ENCODE data around the gene CCDC121. TPM values are rescaled to one million over a fixed set of nuclear protein-coding genes. Genes with fewer than 3 reads are reported as not detected.
A peak's percentile ranks its signal among the peaks of the same experiment; 100 is the strongest.

The CCDC121 gene
- total RNA-seq, 2 donors from 2014 or later, result 1.3 TPM

DNA sequence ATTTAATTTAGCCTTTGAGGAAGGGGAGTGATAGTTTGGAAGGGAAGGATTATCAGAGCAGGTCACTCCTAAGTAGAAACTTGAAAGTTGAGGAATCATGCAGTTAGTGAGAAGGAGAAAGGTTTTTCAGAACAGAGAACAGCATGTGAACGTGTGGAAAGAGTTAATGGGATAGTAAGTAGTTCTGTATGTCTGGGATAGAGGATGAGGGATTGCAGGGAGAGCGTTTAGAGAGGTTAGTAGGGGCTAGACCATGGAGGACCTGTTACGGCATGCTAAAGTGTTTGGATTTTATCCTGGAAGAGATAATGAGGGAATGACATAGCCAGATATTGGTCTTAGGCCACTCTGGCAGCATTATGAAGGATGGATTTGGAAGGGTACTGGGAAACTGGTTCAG is 44.2 kb downstream of the CCDC121 start:
- ATAC-seq, result no peak
- no peaks in the 10 kb centered on the region for H3K27me3 Mint-ChIP-seq
- no peaks in the 10 kb centered on the region for H3K9me3 ChIP-seq (ENCODE audit: control insufficient read depth, low read length, poor library complexity, severe bottlenecking)
- peaks cover 37% of the 10 kb centered on the region for H3K4me1 Mint-ChIP-seq
- H3K4me3 Mint-ChIP-seq, result peak overlapping the region; percentile 52
- peak overlapping the region; percentile 0 for H3K27ac Mint-ChIP-seq
- no peak for DNase-seq
- peaks cover 2% of the 10 kb centered on the region for H3K36me3 Mint-ChIP-seq (ENCODE audit: low read depth)

DNA sequence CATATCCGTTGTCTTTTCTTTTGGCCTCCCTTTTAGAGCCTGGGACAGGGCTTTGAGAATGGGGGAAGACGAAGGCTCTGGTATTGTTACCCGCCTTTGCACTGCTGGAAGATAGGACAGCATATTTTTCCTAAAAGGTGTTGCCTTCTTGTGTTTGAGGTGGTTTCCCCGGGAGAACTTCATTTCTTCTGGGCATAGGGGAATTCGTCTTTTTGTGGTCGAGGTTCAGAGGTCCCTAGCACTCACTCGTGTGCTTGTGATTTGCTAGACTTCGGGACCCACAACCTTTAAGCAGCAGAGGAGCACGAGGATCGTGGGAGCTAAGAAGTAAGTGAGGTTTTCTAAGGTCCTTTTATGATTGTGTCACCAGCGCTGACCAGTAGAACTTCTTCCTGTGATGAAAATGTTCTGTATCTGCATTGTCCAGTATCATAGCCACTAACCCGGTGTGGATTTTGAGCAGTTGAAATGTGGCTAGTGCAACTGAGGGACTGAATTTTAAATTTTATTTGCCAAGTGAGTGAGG is 45.4 kb downstream of the CCDC121 start:
- peak; percentile 37 for ATAC-seq
- Mint-ChIP-seq H3K36me3 (ENCODE audit: low read depth) (peaks cover 2% of the 10 kb centered on the region), H3K27ac (peak overlapping the region; percentile 94)

DNA sequence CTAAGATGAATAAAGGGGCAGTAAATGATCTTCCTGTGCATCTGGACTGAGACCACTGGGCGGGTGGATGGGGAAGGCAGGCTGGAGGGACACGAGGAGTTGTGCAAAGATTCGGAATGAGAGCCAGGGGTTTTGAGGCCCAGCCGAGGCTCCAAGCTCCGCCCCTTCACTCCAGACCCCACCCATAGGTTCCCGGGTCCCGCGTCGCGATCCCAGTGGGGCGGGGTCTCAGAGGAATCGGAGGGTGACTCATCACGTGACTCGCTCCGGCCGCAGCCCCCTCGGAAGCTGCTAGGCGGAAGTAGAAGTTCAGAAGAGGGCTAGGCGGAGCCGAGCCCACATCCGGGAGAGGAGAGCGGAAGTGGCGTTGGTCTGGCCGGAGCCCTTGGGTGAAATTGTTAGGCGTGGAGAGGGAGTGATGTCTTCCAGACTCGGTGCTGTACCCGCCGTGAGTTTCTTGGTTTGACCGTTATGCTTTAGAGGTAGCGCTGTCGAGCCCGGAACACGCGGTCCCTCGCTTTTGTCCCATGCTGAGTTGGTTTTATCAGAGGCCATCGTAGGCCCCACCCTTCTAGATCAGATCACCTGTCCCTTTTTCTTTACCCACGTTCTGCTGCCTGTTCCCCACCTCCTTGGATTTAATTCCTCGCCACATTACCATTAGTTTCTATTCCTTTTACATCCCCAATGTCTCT is 46.0 kb downstream of the CCDC121 start, which contains the start of gene ZNF512:
Gene ZNF512, plus strand, starts transcription at position 348 of the 695 bp plus-strand sequence. Its CDS starts 71 bp downstream, at position 419.
- Mint-ChIP-seq H3K4me1 (peaks cover 35% of the 10 kb centered on the region), H3K36me3 (ENCODE audit: low read depth) (peaks cover 2% of the 10 kb centered on the region)
- ATAC-seq, result peak; percentile 85

More for the DNA sequence above, 45.4 kb downstream of the CCDC121 start:
- no peak for DNase-seq
- H3K9me3 ChIP-seq (ENCODE audit: control insufficient read depth, low read length, poor library complexity, severe bottlenecking), result no peaks in the 10 kb centered on the region
- peaks cover 37% of the 10 kb centered on the region for H3K4me1 Mint-ChIP-seq
- peak overlapping the region; percentile 92 for H3K4me3 Mint-ChIP-seq
- no peaks in the 10 kb centered on the region for H3K27me3 Mint-ChIP-seq

DNA sequence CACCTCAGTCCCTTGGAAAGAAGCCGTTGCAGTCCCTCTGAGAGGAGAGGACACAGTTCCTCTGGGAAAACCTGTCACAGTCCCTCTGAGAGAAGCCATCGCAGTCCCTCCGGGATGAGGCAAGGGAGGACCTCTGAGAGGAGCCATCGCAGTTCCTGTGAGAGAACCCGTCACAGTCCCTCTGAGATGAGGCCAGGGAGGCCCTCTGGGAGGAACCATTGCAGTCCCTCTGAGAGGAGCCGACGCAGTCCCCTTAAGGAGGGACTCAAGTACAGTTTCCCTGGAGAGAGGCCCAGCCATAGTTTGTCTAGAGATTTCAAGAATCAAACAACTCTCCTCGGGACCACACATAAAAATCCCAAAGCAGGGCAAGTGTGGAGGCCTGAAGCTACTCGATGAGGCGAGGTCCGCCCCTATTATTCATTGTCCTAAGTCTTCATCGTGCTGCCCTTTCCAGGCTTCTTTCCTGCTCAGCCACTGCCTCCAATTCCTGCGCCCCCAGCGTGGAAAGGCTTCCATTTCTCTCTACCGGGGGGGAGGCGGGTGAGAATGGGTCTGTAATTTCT is 46.6 kb downstream of the CCDC121 start:
- ATAC-seq, result no peak
- DNase-seq, result no peak
- H3K9me3 ChIP-seq (ENCODE audit: control insufficient read depth, low read length, poor library complexity, severe bottlenecking), result no peaks in the 10 kb centered on the region
- Mint-ChIP-seq H3K27me3 (no peaks in the 10 kb centered on the region), H3K27ac (peak overlapping the region; percentile 94), H3K36me3 (ENCODE audit: low read depth) (peaks cover 2% of the 10 kb centered on the region), H3K4me3 (peak overlapping the region; percentile 92), H3K4me1 (peaks cover 34% of the 10 kb centered on the region)

More for the DNA sequence above, 46.0 kb downstream of the CCDC121 start, which contains the start of gene ZNF512:
- peak; percentile 41 to 66 (median 62) for DNase-seq
- H3K27me3 Mint-ChIP-seq, result no peaks in the 10 kb centered on the region
- H3K27ac Mint-ChIP-seq, result peak within 1 kb of the TSS; percentile 94
- peak within 1 kb of the TSS; percentile 92 for H3K4me3 Mint-ChIP-seq
- no peaks in the 10 kb centered on the region for H3K9me3 ChIP-seq (ENCODE audit: control insufficient read depth, low read length, poor library complexity, severe bottlenecking)

DNA sequence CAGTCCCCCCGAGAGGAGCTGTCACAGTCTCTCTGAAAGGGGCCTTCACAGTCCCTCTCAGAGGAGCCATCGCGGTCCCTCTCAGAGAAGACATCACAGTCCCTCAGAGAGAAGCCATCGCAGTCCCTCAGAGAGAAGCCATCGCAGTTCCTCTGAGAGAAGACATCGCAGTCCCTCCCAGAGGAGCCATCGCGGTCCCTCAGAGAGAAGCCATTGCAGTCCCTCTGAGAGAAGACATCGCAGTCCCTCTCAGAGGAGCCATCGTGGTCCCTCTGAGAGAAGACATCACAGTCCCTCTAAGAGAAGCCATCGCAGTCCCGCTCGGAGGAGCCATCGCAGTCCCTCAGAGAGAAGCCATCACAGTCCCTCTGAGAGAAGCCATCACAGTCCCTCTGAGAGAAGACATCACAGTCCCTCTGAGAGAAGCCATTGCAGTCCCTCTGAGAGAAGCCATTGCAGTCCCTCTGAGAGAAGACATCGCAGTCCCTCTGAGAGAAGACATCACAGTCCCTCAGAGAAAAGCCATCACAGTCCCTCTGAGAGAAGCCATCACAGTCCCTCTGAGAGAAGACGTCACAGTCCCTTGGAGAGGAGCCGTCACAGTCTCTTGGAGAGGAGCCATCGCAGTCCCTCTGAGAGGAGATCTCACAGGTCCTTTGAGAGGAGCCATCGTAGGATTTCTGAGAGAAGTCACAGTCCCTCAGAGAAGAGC is 47.2 kb downstream of the CCDC121 start:
- DNase-seq (no peak), ATAC-seq (no peak)
- H3K36me3 Mint-ChIP-seq (ENCODE audit: low read depth), result peaks cover 2% of the 10 kb centered on the region
- H3K27me3 Mint-ChIP-seq, result no peaks in the 10 kb centered on the region
- H3K4me3 Mint-ChIP-seq, result peak overlapping the region; percentile 92
- peaks cover 29% of the 10 kb centered on the region for H3K4me1 Mint-ChIP-seq
- peak overlapping the region; percentile 94 for H3K27ac Mint-ChIP-seq
- no peaks in the 10 kb centered on the region for H3K9me3 ChIP-seq (ENCODE audit: control insufficient read depth, low read length, poor library complexity, severe bottlenecking)

Other genes starting within 250 kb of the CCDC121 start
- 10 to 100 TPM; 22.4 to 24.6 TPM for gene ZNF513, start 248.3 kb downstream of the CCDC121 start, total RNA-seq
- gene PPM1G, start 219.4 kb downstream of the CCDC121 start, total RNA-seq, result 10 to 100 TPM; 43.6 to 50.2 TPM
- gene NRBP1, start 200.4 kb downstream of the CCDC121 start, total RNA-seq, result 100 to 1,000 TPM; 138 to 150 TPM
- 10 to 100 TPM in 1 of 2 donors, 1 to 10 TPM in 1; 9.1 to 13.6 TPM for gene KRTCAP3, start 186.6 kb downstream of the CCDC121 start, total RNA-seq
- gene IFT172, start 139.3 kb downstream of the CCDC121 start, total RNA-seq, result 10 to 100 TPM in 1 of 2 donors, 1 to 10 TPM in 1; 7.2 to 14.1 TPM
- not detected for gene FNDC4, start 133.8 kb downstream of the CCDC121 start, total RNA-seq
- not detected for gene GCKR, start 132.2 kb downstream of the CCDC121 start, total RNA-seq
- gene ZNF512, start 46.0 kb downstream of the CCDC121 start, total RNA-seq, result 10 to 100 TPM; 26.4 to 28.7 TPM
- 10 to 100 TPM; 27.6 to 27.7 TPM for gene GPN1, start within 50 bp of the CCDC121 start, total RNA-seq
- gene SUPT7L, start 34.6 kb upstream of the CCDC121 start, total RNA-seq, result 10 to 100 TPM; 48.8 to 51.1 TPM
- 10 to 100 TPM; 18.2 to 18.7 TPM for gene SLC4A1AP, start 34.9 kb upstream of the CCDC121 start, total RNA-seq
- 10 to 100 TPM; 24.6 to 38.9 TPM for gene MRPL33, start 142.7 kb upstream of the CCDC121 start, total RNA-seq

Data from T-helper 17 cell (primary cell).